Renal cortical epithelial cell (primary cell): ENCODE data around the gene TMEM109. TPM values are rescaled to one million over a fixed set of nuclear protein-coding genes. Genes with fewer than 3 reads are reported as not detected.

Source experiments
- DNase-seq: peaks from one replicate; pipeline ENCODE4 v3.0.0-alpha.2; 2011; ENCODE audit warnings: low read depth
- total RNA-seq: library from RNA; depleted of rRNA; stranded (reverse); fragments of >200 nt; gene quantifications from 2 replicates; pipeline ENCODE4 v1.2.3, GENCODE V29; 2014

TMEM109 gene
- total RNA-seq, 1 donor from 2014 or later, result 37.7 TPM

DNA sequence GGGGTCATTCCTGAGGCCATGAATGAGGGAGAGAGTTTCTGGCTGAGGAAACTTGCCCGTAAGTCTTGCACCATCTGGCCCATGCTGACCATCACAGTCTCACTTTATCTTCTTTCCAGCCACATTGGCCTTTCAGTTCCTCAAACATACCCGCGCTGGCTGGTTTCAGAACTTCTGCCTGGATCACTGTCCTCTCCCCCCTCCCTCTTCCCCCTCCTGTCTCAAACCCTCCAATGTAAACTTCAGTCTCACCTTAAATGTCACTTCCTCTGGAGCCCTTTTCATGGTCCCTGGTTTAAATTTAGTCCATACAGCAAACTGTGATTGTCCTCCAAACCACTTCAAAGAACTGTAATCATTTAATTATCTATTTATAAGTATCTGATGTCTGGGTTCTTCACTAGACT lies 3.7 kb upstream of the TMEM109 start:
- DNase-seq, result no peak

- no peak for DNase-seq
Observed at GRCh38 chr11:60910711-60911380, 3.1 kb upstream of the TMEM109 start.

DNA sequence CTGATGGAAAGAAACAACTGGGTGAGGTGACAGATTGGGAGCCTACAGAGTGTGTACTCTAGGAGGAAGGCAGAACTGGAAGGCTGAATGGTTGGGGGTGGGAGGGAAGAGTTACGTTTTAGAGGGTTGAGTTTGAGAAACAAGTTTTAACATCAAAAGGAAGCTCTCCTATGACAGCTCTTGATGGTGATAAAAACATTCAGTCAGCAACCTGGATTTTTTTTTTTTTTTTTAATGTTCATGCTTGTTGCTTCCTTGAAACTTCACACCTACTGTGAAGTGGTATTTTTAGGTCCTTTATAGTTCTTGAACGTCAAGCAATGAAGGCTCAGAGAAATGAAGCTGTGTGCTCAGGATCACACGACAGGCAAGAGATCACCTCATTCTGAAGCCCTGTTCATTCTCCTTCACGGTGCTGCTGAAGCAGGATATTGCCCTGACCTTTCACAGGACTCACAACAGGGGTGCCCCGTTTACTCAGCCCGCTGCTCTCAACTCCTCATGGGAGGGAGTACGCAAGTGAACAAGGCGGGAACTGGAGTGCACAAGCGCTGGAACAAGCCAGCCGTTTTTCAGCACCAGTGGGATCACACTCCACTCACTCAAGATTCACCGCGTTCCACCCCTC lies 1.6 kb upstream of the TMEM109 start:
- no peak for DNase-seq

GRCh38 chr11:60912851-60913528 lies 968 bp upstream of the TMEM109 start:
- DNase-seq, result no peak

DNA sequence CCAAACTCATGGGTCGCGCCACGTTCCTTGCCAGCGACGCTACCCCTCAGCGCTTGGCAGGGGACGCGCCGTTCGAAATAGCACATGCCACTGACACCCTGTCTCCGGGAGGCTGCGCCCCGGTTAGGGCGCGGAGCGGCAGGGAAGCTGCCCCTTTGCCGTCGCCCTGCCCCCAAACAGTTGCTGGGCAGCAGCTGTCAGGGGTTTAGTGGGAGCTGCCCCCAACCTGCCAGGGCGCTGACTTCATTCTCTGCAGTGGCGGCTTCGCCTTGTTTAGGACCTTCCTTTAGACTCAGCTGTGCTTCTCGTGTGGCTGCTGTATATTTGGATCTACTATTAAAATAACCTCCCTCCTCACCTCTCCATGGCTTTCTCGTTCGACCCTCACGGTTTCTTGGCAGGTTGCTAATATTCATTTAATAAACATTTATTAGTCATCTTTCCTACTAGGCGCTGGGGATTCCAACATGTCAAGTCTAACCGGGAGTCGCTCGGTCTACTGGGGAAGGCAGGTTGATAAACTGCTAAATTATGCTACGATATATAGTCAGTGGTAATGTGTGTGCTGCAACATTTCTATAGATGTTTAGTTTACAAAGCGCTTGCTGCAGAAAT lies 782 bp downstream of the TMEM109 start:
- no peak for DNase-seq

DNA sequence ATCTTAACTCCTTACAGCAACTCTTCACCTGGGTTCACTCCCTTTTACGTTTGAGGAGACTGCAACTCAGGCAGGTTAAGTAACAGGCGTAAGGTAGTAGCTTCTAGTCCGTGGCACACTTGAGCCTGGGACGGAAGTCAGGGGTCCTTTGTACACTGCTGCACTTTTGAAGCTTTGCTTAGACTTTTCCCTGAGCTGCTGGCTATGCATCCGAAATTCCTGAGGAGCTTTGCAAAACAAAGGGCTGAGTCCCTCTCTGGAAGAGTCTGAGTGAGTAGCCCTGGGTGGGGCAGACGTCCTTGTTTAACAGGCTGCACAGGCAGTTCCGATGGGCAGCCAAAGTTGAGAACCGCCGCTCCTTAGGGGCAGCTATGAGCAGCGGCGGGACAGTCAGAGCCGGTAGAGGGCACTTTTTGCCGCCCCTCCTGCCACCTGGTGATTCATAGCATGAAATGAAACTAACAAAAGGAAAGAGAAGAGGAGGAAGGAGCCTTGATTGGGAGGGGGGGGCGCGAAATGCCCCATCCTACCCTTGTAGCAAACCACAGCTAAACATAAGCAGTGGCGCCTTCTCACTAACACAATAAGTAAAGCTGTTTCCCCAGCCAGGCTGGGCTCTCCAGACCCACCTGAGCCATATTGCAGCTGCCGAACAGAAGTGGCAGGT lies 1.4 kb downstream of the TMEM109 start:
- DNase-seq, result peak; percentile 57

GRCh38 chr11:60916669-60917206 lies 2.8 kb downstream of the TMEM109 start:
- DNase-seq, result no peak

GRCh38 chr11:60917267-60917666 lies 3.3 kb downstream of the TMEM109 start:
- peak; percentile 61 for DNase-seq

DNA sequence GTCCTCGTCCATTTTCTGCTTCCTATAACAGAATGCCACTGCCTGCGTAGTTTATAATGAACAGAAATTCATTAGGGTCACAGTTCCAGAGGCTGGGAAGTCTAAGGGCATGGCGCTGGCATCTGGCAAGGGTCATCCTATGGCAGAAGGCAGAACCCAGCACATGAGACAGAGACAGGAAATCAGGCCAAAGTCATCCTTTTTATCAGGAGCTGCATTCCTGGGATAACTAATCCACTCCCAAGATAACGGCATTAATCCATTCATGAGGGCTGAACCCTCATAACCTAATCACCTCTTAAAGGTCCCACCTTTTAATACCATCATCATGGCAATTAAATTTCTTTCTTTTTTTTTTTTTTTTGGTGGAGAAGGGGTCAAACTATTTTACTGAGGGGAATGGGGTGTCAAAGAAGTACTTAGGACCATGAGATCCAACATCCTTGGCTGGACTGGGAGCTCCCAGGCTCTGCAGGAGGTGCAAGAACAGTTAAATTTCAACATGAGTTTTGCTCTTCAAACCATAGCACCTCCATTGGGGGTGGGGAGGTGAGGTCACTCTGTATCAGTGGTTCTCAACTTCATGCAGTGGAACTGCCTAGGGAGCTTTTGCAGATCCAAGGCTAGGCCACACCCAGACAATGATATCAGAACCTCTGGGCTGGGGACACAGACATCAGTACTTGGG lies 4.4 kb downstream of the TMEM109 start:
- no peak for DNase-seq

GRCh38 chr11:60918939-60919265 lies 4.9 kb downstream of the TMEM109 start:
- DNase-seq, result peak; percentile 58

DNA sequence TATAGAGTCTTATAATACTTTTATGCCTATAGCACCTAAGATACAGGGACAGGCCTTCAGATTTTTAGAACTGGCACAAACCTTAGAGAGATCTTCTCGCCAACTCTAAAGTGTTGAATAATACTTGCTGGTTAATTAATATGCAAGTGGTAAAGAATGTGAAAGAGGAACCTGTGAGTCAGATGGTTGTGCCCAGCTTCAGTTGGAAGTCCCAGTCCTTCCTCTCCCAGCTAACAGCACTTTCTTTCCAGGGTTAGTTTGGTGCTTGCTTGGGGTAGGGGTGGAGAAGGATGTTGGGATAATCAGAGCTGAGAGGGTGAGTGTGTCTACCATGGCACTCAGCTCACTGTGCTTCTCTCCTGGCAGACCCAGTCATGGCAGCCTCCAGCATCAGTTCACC lies 5.4 kb downstream of the TMEM109 start:
- peak; percentile 69 for DNase-seq

DNA sequence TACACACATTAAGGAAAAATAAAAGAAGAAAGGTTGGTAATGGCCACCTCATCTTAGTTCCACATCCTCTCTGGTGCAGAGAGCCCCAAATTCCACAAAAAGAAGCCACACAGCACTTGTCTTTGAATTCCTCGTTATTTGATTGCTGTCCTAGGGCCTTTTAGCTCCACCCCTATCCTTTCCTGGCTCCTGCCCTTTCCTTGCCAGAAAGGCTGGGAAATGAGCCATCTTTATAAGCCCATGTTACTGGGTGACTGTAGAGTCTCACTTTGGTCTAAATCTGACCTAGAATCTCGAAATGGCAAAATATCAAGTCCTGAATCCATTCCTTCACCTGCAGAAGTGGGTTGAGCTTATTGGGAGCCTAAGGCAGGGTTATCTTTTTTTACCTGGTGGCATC lies 6.0 kb downstream of the TMEM109 start:
- DNase-seq, result no peak

- DNase-seq, result no peak
Observed at GRCh38 chr11:60921259-60921658, 7.3 kb downstream of the TMEM109 start.

GRCh38 chr11:60921777-60922335 lies 7.9 kb downstream of the TMEM109 start:
- no peak for DNase-seq

DNA sequence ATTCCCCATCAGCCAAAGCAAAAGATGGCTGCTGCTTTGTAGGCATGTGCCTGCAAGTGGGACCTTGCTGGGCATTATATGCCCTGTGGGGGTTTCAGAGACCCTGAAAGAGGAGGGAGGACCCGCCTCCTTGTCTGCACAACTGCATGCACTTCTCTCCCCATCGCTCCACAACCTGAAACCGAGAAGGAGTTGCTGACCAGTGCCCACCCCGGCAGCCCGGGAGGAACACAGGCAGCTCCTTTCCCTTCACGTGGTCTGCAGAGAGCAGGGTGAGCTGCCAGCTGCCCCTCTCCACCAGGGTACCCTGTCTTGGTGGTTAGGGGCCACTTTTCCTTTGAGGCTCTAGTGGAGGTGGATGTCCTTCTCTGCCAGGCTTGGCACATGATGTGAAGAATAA lies 8.9 kb downstream of the TMEM109 start:
- no peak for DNase-seq

GRCh38 chr11:60923326-60923725 lies 9.4 kb downstream of the TMEM109 start:
- DNase-seq, result no peak

GRCh38 chr11:60923800-60924109 lies 9.8 kb downstream of the TMEM109 start:
- no peak for DNase-seq

GRCh38 chr11:60924110-60924905 lies 10.3 kb downstream of the TMEM109 start, which contains the start of gene TMEM132A:
TMEM132A (plus strand) TSS chr11:60924460; CDS start chr11:60924634, 174 bp downstream.
- peak; percentile 33 for DNase-seq

DNA sequence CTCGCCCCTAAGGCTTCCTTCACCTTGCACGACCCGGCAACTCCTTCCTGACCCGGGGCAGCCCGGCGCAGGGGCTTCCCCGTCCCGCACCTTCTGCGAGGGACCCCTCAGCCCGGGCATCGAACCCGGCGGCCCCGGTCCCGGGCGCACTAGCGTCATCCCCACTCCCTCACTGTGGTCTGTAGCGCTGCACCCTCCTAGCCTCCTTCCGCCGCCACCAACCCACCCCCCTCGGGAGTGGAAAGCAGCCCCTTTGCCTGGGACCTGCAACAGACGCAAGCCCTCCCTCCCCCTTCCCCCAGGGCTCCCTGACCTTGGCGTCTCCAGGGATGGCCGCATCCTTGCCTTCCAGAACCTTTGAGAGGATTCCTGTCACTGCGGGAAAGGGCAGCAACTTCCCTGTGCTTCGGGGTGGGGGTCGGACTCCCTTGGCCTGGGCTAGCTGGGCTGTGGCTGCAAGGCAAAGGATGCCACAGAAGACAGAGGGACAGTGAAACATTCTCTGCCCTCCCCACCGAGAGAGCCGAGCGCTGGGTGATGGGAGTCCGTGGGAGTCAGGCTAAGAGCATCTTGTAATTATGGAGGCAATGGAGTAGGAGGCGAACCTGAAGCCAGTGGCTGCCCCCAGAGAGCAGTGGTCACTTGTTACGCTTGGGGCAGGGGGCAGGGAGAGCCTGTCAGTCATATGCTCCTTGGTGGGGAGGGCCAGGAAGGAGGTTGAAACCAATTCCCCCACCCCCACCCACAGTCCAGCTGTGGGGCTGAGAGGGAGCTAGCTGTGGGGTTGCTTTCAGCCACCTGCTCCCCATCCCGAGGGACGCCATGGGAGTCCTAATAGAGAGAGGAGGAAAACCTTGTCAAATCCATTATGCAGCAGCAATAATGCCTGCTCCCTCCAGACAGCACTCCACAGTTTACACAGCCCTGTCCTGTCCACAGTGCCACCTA lies 11.2 kb downstream of the TMEM109 start:
- DNase-seq, result no peak
